ENCODE measurements around the gene TNFAIP8. TPM values are rescaled to one million over a fixed set of nuclear protein-coding genes. Genes with fewer than 3 reads are reported as not detected.

Gene TNFAIP8
- total RNA-seq, 1 experiment from 2014 or later: 8.0 TPM

- no peak for TF ChIP-seq CTCF (IDR thresholded peaks at IDR 0.05)
- TF ChIP-seq POLR2AphosphoS5 (IDR thresholded peaks at IDR 0.05; ENCODE audit: low read depth, low read length): no peak
- TF ChIP-seq TCF7L2 (IDR thresholded peaks at IDR 0.05; ENCODE audit: low read depth, low read length): no peak
- TF ChIP-seq REST (IDR thresholded peaks at IDR 0.05; ENCODE audit: insufficient read depth in 1 of 2, low read depth in 2 of 2, low read length in 1 of 2): no peak
- TF ChIP-seq SIN3A (IDR thresholded peaks at IDR 0.05; ENCODE audit: borderline replicate concordance, insufficient read depth, low read depth, low read length): no peak
- no TSS peak for BruUV-seq (replicated peaks)
- no peaks in the 10 kb centered on the region for H3K4me1 ChIP-seq (ENCODE audit: control insufficient read depth, insufficient read depth, low read length)
- no peak overlapping the region for H3K27ac ChIP-seq (ENCODE audit: low read length)
- in situ Hi-C loops (cut with HindIII; ENCODE audit: low pct_unique_long_range_greater_than_20kb, low sequenced_read_pairs): no loop called here
- ChIA-PET POLR2A (no interaction called here), CTCF (no interaction called here)
- ATAC-seq (no peak), DNase-seq (ENCODE audit: low read depth, low spot score) (no peak)
- no peak overlapping the region for H3K4me3 ChIP-seq (ENCODE audit: low read depth in 2 of 2, low read length in 2 of 2)
- no peaks in the 10 kb centered on the region for H3K27me3 ChIP-seq (ENCODE audit: control insufficient read depth, insufficient read depth, low read length)
- H3K9me3 ChIP-seq (ENCODE audit: control insufficient read depth, insufficient read depth, low read depth, low read length): no peaks in the 10 kb centered on the region
- H3K36me3 ChIP-seq (ENCODE audit: control insufficient read depth, insufficient read depth, low read length): no peaks in the 10 kb centered on the region
- intact Hi-C loops (cut with micrococcal nuclease; ENCODE audit: unreplicated experiment): no loop called here
Observed at GRCh38 chr5:119313658-119314605, 41.9 kb upstream of the TNFAIP8 start.

GRCh38 chr5:119315516-119315949 is 40.3 kb upstream of the TNFAIP8 start:
- Histone ChIP-seq H3K36me3 (ENCODE audit: control insufficient read depth, insufficient read depth, low read length) (no peaks in the 10 kb centered on the region), H3K9me3 (ENCODE audit: control insufficient read depth, insufficient read depth, low read depth, low read length) (no peaks in the 10 kb centered on the region), H3K4me1 (ENCODE audit: control insufficient read depth, insufficient read depth, low read length) (no peaks in the 10 kb centered on the region), H3K27ac (ENCODE audit: low read length) (no peak overlapping the region), H3K27me3 (ENCODE audit: control insufficient read depth, insufficient read depth, low read length) (no peaks in the 10 kb centered on the region), H3K4me3 (ENCODE audit: low read depth in 2 of 2, low read length in 2 of 2) (no peak overlapping the region)
- TF ChIP-seq CTCF (IDR thresholded peaks at IDR 0.05): peak; percentile 33; the same call in 1 of the 2 replicates
- TF ChIP-seq REST (IDR thresholded peaks at IDR 0.05; ENCODE audit: insufficient read depth in 1 of 2, low read depth in 2 of 2, low read length in 1 of 2): no peak
- BruUV-seq (replicated peaks): no TSS peak
- DNase-seq (ENCODE audit: low read depth, low spot score) (no peak), ATAC-seq (peak; percentile 77)
- intact Hi-C loops (cut with micrococcal nuclease; ENCODE audit: unreplicated experiment): no loop called here
- in situ Hi-C loops (cut with HindIII; ENCODE audit: low pct_unique_long_range_greater_than_20kb, low sequenced_read_pairs): no loop called here
- POLR2A ChIA-PET: no interaction called here
- CTCF ChIA-PET: interaction anchor here (0.6 to 0.7 kb wide), 2 partner anchors 88 to 203 kb away, joined by 3 to 5 read pairs; no protein-coding TSS in a partner anchor
